ENCODE measurements around the gene PIK3C2G. TPM values are rescaled to one million over a fixed set of nuclear protein-coding genes. Genes with fewer than 3 reads are reported as not detected.

The PIK3C2G gene
- total RNA-seq, 4 donors from 2014 or later = 17.9 to 27.7 (median 26.6) TPM

- DNase-seq (ENCODE audit: low spot score in 2 of 2) = no peak
- TF ChIP-seq CTCF (IDR thresholded peaks at IDR 0.05) (no peak), POLR2A (IDR thresholded peaks at IDR 0.05) (no peak)
- H3K4me3 ChIP-seq (ENCODE audit: low read depth, poor library complexity, severe bottlenecking) = no peak overlapping the region
- intact Hi-C loops (cut with DNase I; ENCODE audit: low total_unique reads) = no loop called here
These were observed 33.6 kb downstream of the PIK3C2G start for GRCh38 chr12:18294889-18295288.

GRCh38 chr12:18296201-18296908 is 35.0 kb downstream of the PIK3C2G start:
- 28 to 34% methylated on average over 6 of the region's 6 CpGs for WGBS, 2 donors
- intact Hi-C loops (cut with DNase I; ENCODE audit: low total_unique reads) = no loop called here
- no peak overlapping the region for H3K4me3 ChIP-seq (ENCODE audit: low read depth, poor library complexity, severe bottlenecking)

GRCh38 chr12:18296909-18297280 is 35.6 kb downstream of the PIK3C2G start:
- no peak for DNase-seq (ENCODE audit: low spot score in 2 of 2)
- no peak overlapping the region for H3K4me3 ChIP-seq (ENCODE audit: low read depth, poor library complexity, severe bottlenecking)
- TF ChIP-seq CTCF (IDR thresholded peaks at IDR 0.05) (no peak), POLR2A (IDR thresholded peaks at IDR 0.05) (no peak)
- WGBS, 2 donors = 46 to 55% methylated on average over 3 of the region's 3 CpGs
- intact Hi-C loops (cut with DNase I; ENCODE audit: low total_unique reads) = no loop called here

More at GRCh38 chr12:18296201-18296908, 35.0 kb downstream of the PIK3C2G start:
- no peak for TF ChIP-seq CTCF (IDR thresholded peaks at IDR 0.05)
- TF ChIP-seq POLR2A (IDR thresholded peaks at IDR 0.05) = no peak
- no peak for DNase-seq (ENCODE audit: low spot score in 2 of 2)

GRCh38 chr12:18297902-18298301 is 36.6 kb downstream of the PIK3C2G start:
- no peak for DNase-seq (ENCODE audit: low spot score in 2 of 2)
- intact Hi-C loops (cut with DNase I; ENCODE audit: low total_unique reads) = no loop called here
- TF ChIP-seq POLR2A (IDR thresholded peaks at IDR 0.05) (no peak), CTCF (IDR thresholded peaks at IDR 0.05) (no peak)
- no peak overlapping the region for H3K4me3 ChIP-seq (ENCODE audit: low read depth, poor library complexity, severe bottlenecking)
- WGBS, 2 donors = 88 to 100% methylated on average over 1 of the region's 1 CpG

GRCh38 chr12:18302809-18303430 is 41.6 kb downstream of the PIK3C2G start:
- DNase-seq (ENCODE audit: low spot score in 2 of 2) = no peak
- 89 to 94% methylated on average over 4 to 5 of the region's 5 CpGs for WGBS, 2 donors
- intact Hi-C loops (cut with DNase I; ENCODE audit: low total_unique reads) = no loop called here

More at GRCh38 chr12:18302809-18303430, 41.6 kb downstream of the PIK3C2G start:
- TF ChIP-seq POLR2A (IDR thresholded peaks at IDR 0.05) (no peak), CTCF (IDR thresholded peaks at IDR 0.05) (no peak)
- H3K4me3 ChIP-seq (ENCODE audit: low read depth, poor library complexity, severe bottlenecking) = no peak overlapping the region

All from lower leg skin (tissue), 4 donors.